ENCODE results near the gene PPP6R2. TPM values are rescaled to one million over a fixed set of nuclear protein-coding genes. Genes with fewer than 3 reads are reported as not detected.
A peak's percentile ranks its signal among the peaks of the same experiment; 100 is the strongest.

The PPP6R2 gene
- total RNA-seq, 1 experiment from 2014 or later = 42.6 TPM

DNA sequence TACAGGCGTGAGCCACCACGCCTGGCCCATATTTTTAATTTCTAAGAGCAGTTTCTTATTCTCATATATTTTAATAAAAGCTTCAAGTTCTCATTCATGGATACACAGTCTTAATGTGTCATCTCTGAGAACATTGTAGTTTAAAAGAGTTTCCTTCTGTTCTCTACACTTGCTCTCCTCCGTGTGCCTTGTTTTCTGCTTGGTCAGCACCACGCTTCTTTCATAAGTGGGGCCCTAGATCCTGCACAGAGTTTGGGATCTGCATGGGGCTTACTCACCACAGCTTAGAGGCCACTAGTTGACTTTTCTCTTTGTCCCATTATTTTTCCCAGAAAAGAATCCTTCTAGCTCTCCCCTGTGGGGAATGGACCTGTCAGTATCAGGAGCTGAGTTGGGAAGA is 58.8 kb downstream of the PPP6R2 start:
- H2BK20ac ChIP-seq (ENCODE audit: low read depth, low read length, poor library complexity, severe bottlenecking) = no peak overlapping the region
- H2BK12ac ChIP-seq (ENCODE audit: insufficient read length, low read depth, low read length) = no peak overlapping the region
- Mint-ChIP-seq H3K36me3 (ENCODE audit: insufficient read depth in 1 of 3, low read depth in 3 of 3) (peaks cover 10 to 48% (median 25%) of the 10 kb centered on the region in 3 experiments; a peak in 6 of 7 replicates), H3K4me3 (no peak overlapping the region), H3K4me1 (peaks cover 8 to 10% of the 10 kb centered on the region in 2 experiments), H3K9me3 (no peaks in the 10 kb centered on the region; a peak in 1 of 5 replicates), H3K27me3 (ENCODE audit: low read depth) (no peaks in the 10 kb centered on the region), H3K27ac (no peak overlapping the region)
- H3K18ac ChIP-seq (ENCODE audit: insufficient read length, low read depth, low read length) = no peak overlapping the region
- H3K14ac ChIP-seq (ENCODE audit: insufficient read depth, low read length) = no peak overlapping the region
- H3K27ac ChIP-seq (ENCODE audit: insufficient read length, low read depth, low read length) = no peak overlapping the region
- H4K5ac ChIP-seq (ENCODE audit: insufficient read length, low read depth, low read length) = no peak overlapping the region
- H3K79me1 ChIP-seq (ENCODE audit: insufficient read depth, low read depth, low read length, poor library complexity, severe bottlenecking) = peaks cover 2% of the 10 kb centered on the region
- no peaks in the 10 kb centered on the region for H4K20me1 ChIP-seq (ENCODE audit: control insufficient read depth, insufficient read depth, insufficient read length)
- no peak overlapping the region for H3K4ac ChIP-seq (ENCODE audit: low read depth, low read length)
- H3K56ac ChIP-seq (ENCODE audit: insufficient read length, low read depth, low read length) = no peak overlapping the region
- no peaks in the 10 kb centered on the region for H3K27me3 ChIP-seq (ENCODE audit: insufficient read depth, low read length)
- H2AFZ ChIP-seq (ENCODE audit: low read length) = no peak overlapping the region
- WGBS (ENCODE audit: extremely low coverage, insufficient read length, low lambda C conversion rate) = no CpG with 5 or more reads among the region's 4 CpGs
- no peak overlapping the region for H2AK5ac ChIP-seq (ENCODE audit: insufficient read length, low read length)
- peak overlapping the region; percentile 18 for H3K9ac ChIP-seq (ENCODE audit: extremely low read depth, insufficient read length, low read length)
- DNase-seq = no peak
- no peaks in the 10 kb centered on the region; the same call in 1 of the 2 replicates for H3K79me2 ChIP-seq (ENCODE audit: insufficient read depth, low read length)
- H3T11ph ChIP-seq (ENCODE audit: low read length) = no peak overlapping the region
- H4K91ac ChIP-seq (ENCODE audit: insufficient read length, low read depth, low read length) = no peak overlapping the region
- H3K4me1 ChIP-seq (ENCODE audit: insufficient read depth, low read length) = no peaks in the 10 kb centered on the region
- H3K4me2 ChIP-seq (ENCODE audit: insufficient read depth, insufficient read length, low read length) = no peak overlapping the region
- H2BK5ac ChIP-seq (ENCODE audit: insufficient read length, low read length) = no peak overlapping the region
- no peak overlapping the region for H2BK15ac ChIP-seq (ENCODE audit: low read depth, low read length)
- TF ChIP-seq, protein P1, sequence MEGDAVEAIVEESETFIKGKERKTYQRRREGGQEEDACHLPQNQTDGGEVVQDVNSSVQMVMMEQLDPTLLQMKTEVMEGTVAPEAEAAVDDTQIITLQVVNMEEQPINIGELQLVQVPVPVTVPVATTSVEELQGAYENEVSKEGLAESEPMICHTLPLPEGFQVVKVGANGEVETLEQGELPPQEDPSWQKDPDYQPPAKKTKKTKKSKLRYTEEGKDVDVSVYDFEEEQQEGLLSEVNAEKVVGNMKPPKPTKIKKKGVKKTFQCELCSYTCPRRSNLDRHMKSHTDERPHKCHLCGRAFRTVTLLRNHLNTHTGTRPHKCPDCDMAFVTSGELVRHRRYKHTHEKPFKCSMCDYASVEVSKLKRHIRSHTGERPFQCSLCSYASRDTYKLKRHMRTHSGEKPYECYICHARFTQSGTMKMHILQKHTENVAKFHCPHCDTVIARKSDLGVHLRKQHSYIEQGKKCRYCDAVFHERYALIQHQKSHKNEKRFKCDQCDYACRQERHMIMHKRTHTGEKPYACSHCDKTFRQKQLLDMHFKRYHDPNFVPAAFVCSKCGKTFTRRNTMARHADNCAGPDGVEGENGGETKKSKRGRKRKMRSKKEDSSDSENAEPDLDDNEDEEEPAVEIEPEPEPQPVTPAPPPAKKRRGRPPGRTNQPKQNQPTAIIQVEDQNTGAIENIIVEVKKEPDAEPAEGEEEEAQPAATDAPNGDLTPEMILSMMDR (conservative IDR thresholded peaks at IDR 0.05) = no peak
- no peak overlapping the region for H3K23ac ChIP-seq (ENCODE audit: insufficient read length, low read depth, low read length)
- H3K23me2 ChIP-seq (ENCODE audit: insufficient read length, low read depth, low read length, poor library complexity, severe bottlenecking) = peaks cover 3% of the 10 kb centered on the region
- H3K9me3 ChIP-seq (ENCODE audit: control insufficient read depth, low read depth, low read length) = no peaks in the 10 kb centered on the region
- H4K8ac ChIP-seq (replicated peaks; ENCODE audit: insufficient read length, low read depth, low read length) = no peak overlapping the region
- no peak overlapping the region for H2BK120ac ChIP-seq (ENCODE audit: low read depth, low read length, poor library complexity, severe bottlenecking)

Data from H9 (cell line).